GM12873 (cell line): ENCODE data around the gene WDR20.

ENCODE experiments used
- CTCF ChIP-seq: IDR thresholded peaks from 2 replicates; pipeline ENCODE4 v1.5.1; 2012; ENCODE audit warnings: low read depth, mild to moderate bottlenecking, moderate library complexity, low read length, control low read depth; ENCODE audit not compliant: insufficient read depth; ENCODE audit errors: missing control alignments

Gene WDR20

GRCh38 chr14:102120888-102121287, 18.8 kb upstream of the WDR20 start:
- TF ChIP-seq CTCF: no peak

GRCh38 chr14:102121567-102121966, 18.1 kb upstream of the WDR20 start:
- TF ChIP-seq CTCF: no peak

- no peak for TF ChIP-seq CTCF
These were observed 15.3 kb upstream of the WDR20 start for GRCh38 chr14:102124419-102124818.

GRCh38 chr14:102125546-102125945, 14.2 kb upstream of the WDR20 start:
- no peak for TF ChIP-seq CTCF

- no peak for TF ChIP-seq CTCF
These were observed 12.8 kb upstream of the WDR20 start for GRCh38 chr14:102126807-102127455.

- TF ChIP-seq CTCF: no peak
These were observed 8.0 kb upstream of the WDR20 start for GRCh38 chr14:102131741-102132140.

GRCh38 chr14:102138535-102138934, 1.2 kb upstream of the WDR20 start:
- TF ChIP-seq CTCF: no peak

- no peak for TF ChIP-seq CTCF
These were observed 774 bp upstream of the WDR20 start for GRCh38 chr14:102138961-102139285.
